Effector memory CD4-positive, alpha-beta T cell (primary cell): ENCODE data around the gene TRIM62.

Experiments
- DNase-seq, 3 donors: peaks; one replicate each; pipeline ENCODE4 v3.0.0-alpha.2; 2020
- H3K27ac ChIP-seq: 2 replicates; pipeline ENCODE4 v1.7.0; 2013; ENCODE audit warnings: mild to moderate bottlenecking, low read length, moderate library complexity; ENCODE audit not compliant: insufficient read depth, poor library complexity, severe bottlenecking
- H3K27me3 ChIP-seq: replicated peaks from 2 replicates; pipeline ENCODE4 v1.7.0; 2013; ENCODE audit warnings: mild to moderate bottlenecking, low read length; ENCODE audit not compliant: insufficient read depth, control insufficient read depth, poor library complexity, severe bottlenecking
- H3K36me3 ChIP-seq: 2 replicates; pipeline ENCODE4 v1.7.0; 2013; ENCODE audit warnings: mild to moderate bottlenecking, low read length, moderate library complexity; ENCODE audit not compliant: control insufficient read depth, insufficient read depth
- H3K4me1 ChIP-seq: 2 replicates; pipeline ENCODE4 v1.7.0; 2013; ENCODE audit warnings: low read length, mild to moderate bottlenecking; ENCODE audit not compliant: control insufficient read depth, insufficient read depth, poor library complexity, severe bottlenecking
- H3K4me3 ChIP-seq: 2 replicates; pipeline ENCODE4 v1.7.0; 2013; ENCODE audit warnings: low read length, low read depth, mild to moderate bottlenecking; ENCODE audit not compliant: insufficient read depth, poor library complexity, severe bottlenecking
- H3K9me3 ChIP-seq: 2 replicates; pipeline ENCODE4 v1.7.0; 2013; ENCODE audit warnings: mild to moderate bottlenecking, low read length, moderate library complexity; ENCODE audit not compliant: control insufficient read depth

TRIM62 gene

GRCh38 chr1:33162141-33162540 lies 19.7 kb downstream of the TRIM62 start:
- H3K27me3 ChIP-seq = no peaks in the 10 kb centered on the region
- no peak overlapping the region for H3K4me3 ChIP-seq
- H3K9me3 ChIP-seq = no peaks in the 10 kb centered on the region
- H3K4me1 ChIP-seq = no peaks in the 10 kb centered on the region
- H3K27ac ChIP-seq = no peak overlapping the region
- H3K36me3 ChIP-seq = peaks cover 40% of the 10 kb centered on the region
- DNase-seq = no peak

- DNase-seq = no peak
- Histone ChIP-seq H3K36me3 (peaks cover 38% of the 10 kb centered on the region), H3K27ac (no peak overlapping the region), H3K27me3 (no peaks in the 10 kb centered on the region), H3K4me1 (no peaks in the 10 kb centered on the region), H3K4me3 (no peak overlapping the region), H3K9me3 (no peaks in the 10 kb centered on the region)
Observed at GRCh38 chr1:33161061-33161681, 20.7 kb downstream of the TRIM62 start.

DNA sequence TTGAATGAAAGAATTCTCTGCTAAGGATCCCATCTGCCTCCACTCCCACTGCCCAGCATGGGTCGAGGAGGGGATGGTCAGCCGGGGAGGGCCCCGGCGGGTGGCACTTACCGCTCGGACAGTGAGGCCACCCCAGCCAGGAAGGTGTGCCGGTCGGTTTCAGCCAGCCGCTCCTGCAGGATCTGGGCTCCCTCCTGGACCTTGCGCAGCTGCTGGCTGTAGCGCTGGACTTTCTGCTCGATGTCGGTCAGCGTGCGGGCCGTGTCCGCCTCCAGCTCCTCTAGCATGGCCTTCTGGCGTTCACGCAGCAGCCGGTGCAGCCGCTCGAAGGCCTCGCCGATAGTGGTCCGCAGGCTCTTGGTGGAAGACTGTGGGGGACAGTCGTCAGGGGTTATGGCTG lies 22.3 kb downstream of the TRIM62 start:
- DNase-seq = no peak
- Histone ChIP-seq H3K4me3 (no peak overlapping the region), H3K9me3 (no peaks in the 10 kb centered on the region), H3K36me3 (peaks cover 40% of the 10 kb centered on the region), H3K4me1 (no peaks in the 10 kb centered on the region), H3K27me3 (no peaks in the 10 kb centered on the region), H3K27ac (no peak overlapping the region)

- H3K4me1 ChIP-seq = no peaks in the 10 kb centered on the region
- H3K27ac ChIP-seq = no peak overlapping the region
- H3K36me3 ChIP-seq = peaks cover 36% of the 10 kb centered on the region
- H3K27me3 ChIP-seq = no peaks in the 10 kb centered on the region
- no peaks in the 10 kb centered on the region for H3K9me3 ChIP-seq
- no peak for DNase-seq
- no peak overlapping the region for H3K4me3 ChIP-seq
Observed at GRCh38 chr1:33158366-33158765, 23.5 kb downstream of the TRIM62 start.

- H3K27ac ChIP-seq = no peak overlapping the region
- no peak for DNase-seq
- H3K27me3 ChIP-seq = no peaks in the 10 kb centered on the region
- H3K4me1 ChIP-seq = no peaks in the 10 kb centered on the region
- H3K36me3 ChIP-seq = peaks cover 37% of the 10 kb centered on the region
- H3K4me3 ChIP-seq = no peak overlapping the region
- H3K9me3 ChIP-seq = no peaks in the 10 kb centered on the region
Observed at GRCh38 chr1:33157131-33157530, 24.7 kb downstream of the TRIM62 start.

GRCh38 chr1:33155877-33156538 lies 25.8 kb downstream of the TRIM62 start:
- no peaks in the 10 kb centered on the region for H3K4me1 ChIP-seq
- H3K27ac ChIP-seq = no peak overlapping the region
- peaks cover 46% of the 10 kb centered on the region for H3K36me3 ChIP-seq
- H3K9me3 ChIP-seq = no peaks in the 10 kb centered on the region
- DNase-seq = no peak
- H3K4me3 ChIP-seq = no peak overlapping the region
- H3K27me3 ChIP-seq = no peaks in the 10 kb centered on the region

- H3K27ac ChIP-seq = no peak overlapping the region
- DNase-seq = no peak
- H3K9me3 ChIP-seq = no peaks in the 10 kb centered on the region
Observed at GRCh38 chr1:33153650-33154049, 28.2 kb downstream of the TRIM62 start.

GRCh38 chr1:33152685-33153432 lies 29.0 kb downstream of the TRIM62 start:
- Histone ChIP-seq H3K36me3 (peaks cover 31% of the 10 kb centered on the region), H3K27me3 (no peaks in the 10 kb centered on the region), H3K4me1 (no peaks in the 10 kb centered on the region), H3K27ac (no peak overlapping the region), H3K9me3 (no peaks in the 10 kb centered on the region), H3K4me3 (no peak overlapping the region)
- no peak for DNase-seq

More at GRCh38 chr1:33153650-33154049, 28.2 kb downstream of the TRIM62 start:
- Histone ChIP-seq H3K4me1 (no peaks in the 10 kb centered on the region), H3K27me3 (no peaks in the 10 kb centered on the region), H3K36me3 (peaks cover 38% of the 10 kb centered on the region), H3K4me3 (no peak overlapping the region)

GRCh38 chr1:33151116-33151515 lies 30.7 kb downstream of the TRIM62 start:
- no peak for DNase-seq
- Histone ChIP-seq H3K4me1 (no peaks in the 10 kb centered on the region), H3K4me3 (no peak overlapping the region), H3K27ac (no peak overlapping the region), H3K27me3 (no peaks in the 10 kb centered on the region), H3K36me3 (peaks cover 37% of the 10 kb centered on the region), H3K9me3 (no peaks in the 10 kb centered on the region)

DNA sequence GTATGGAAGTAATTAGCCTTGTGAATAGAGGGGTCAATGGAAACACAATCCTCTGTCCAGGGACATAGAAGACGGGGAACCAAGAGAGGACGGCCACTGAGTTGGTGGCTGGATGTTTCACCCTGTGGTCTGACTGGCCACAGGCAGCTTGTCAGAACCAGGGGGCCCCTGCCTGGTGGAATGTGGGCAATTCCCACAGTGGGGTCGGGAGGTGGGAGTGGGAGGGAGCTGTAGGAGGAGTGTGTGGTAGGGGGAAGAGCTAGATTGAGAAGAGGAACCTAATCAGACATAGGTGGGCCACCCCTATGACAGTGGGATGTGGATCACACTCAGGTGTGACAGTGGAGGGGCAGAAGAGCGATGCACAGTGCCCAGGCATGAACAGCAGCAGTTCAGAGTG lies 31.3 kb downstream of the TRIM62 start:
- no peak overlapping the region for H3K4me3 ChIP-seq
- peaks cover 36% of the 10 kb centered on the region for H3K36me3 ChIP-seq

More for the DNA sequence above, 31.3 kb downstream of the TRIM62 start:
- H3K27me3 ChIP-seq = no peaks in the 10 kb centered on the region
- H3K9me3 ChIP-seq = no peaks in the 10 kb centered on the region
- H3K27ac ChIP-seq = no peak overlapping the region
- DNase-seq = no peak
- no peaks in the 10 kb centered on the region for H3K4me1 ChIP-seq
